Activated T-helper 2 cell treated with anti-CD3 and anti-CD28 coated beads, Interferon-gamma antibody, Interleukin-2, Interleukin-4, amounts not matched to agents 10 μg/mL and 5 μg/mL and 100 μg/mL, durations not matched to agents 14 hours and 24 hours and 36 hours (primary cell): Measurements from ENCODE around the gene CMSS1. TPM values are rescaled to one million over a fixed set of nuclear protein-coding genes. Genes with fewer than 3 reads are reported as not detected.

Experiments used
- DNase-seq: peaks from one replicate; pipeline ENCODE4 v3.0.0; 2021; ENCODE audit warnings: low spot score
- H3K27ac Mint-ChIP-seq: one replicate; pipeline ENCODE4 v1.8.0; 2021; ENCODE audit warnings: mixed read lengths
- H3K27me3 Mint-ChIP-seq: one replicate; pipeline ENCODE4 v1.8.0; 2021; ENCODE audit warnings: low read depth, mixed read lengths
- H3K36me3 Mint-ChIP-seq: one replicate; pipeline ENCODE4 v1.8.0; 2021; ENCODE audit warnings: low read depth, mixed read lengths
- H3K4me1 Mint-ChIP-seq: one replicate; pipeline ENCODE4 v1.8.0; 2021; ENCODE audit warnings: low read depth, mixed read lengths
- H3K4me3 Mint-ChIP-seq: one replicate; pipeline ENCODE4 v1.8.0; 2021; ENCODE audit warnings: low read depth, mild to moderate bottlenecking, moderate library complexity, mixed read lengths
- H3K9me3 Mint-ChIP-seq: one replicate; pipeline ENCODE4 v1.8.0; 2021; ENCODE audit warnings: mixed read lengths
- intact Hi-C: fragments of 100-400 bp; cut with micrococcal nuclease; formaldehyde crosslinking; loops from one replicate; pipeline ENCODE4 v1.15.1; 2023
- total RNA-seq: library from RNA; stranded (reverse); gene quantifications from 2 replicates; pipeline ENCODE4 v1.2.3, GENCODE V29; 2022

Gene CMSS1
- total RNA-seq, 1 donor from 2014 or later: 138 TPM

- no peak for DNase-seq
- H3K36me3 Mint-ChIP-seq: peaks cover 17% of the 10 kb centered on the region
- no peak overlapping the region for H3K4me3 Mint-ChIP-seq
- peaks cover 7% of the 10 kb centered on the region for H3K4me1 Mint-ChIP-seq
- H3K27ac Mint-ChIP-seq: no peak overlapping the region
- no peaks in the 10 kb centered on the region for H3K27me3 Mint-ChIP-seq
- H3K9me3 Mint-ChIP-seq: peaks cover 9% of the 10 kb centered on the region
- intact Hi-C loops: no loop called here
These were observed 202.1 kb downstream of the CMSS1 start for GRCh38 chr3:100019719-100020118.

GRCh38 chr3:100020876-100021644 is 203.4 kb downstream of the CMSS1 start:
- Mint-ChIP-seq H3K9me3 (no peaks in the 10 kb centered on the region), H3K4me1 (peaks cover 7% of the 10 kb centered on the region), H3K4me3 (no peak overlapping the region), H3K27me3 (no peaks in the 10 kb centered on the region), H3K27ac (no peak overlapping the region), H3K36me3 (peaks cover 11% of the 10 kb centered on the region)
- intact Hi-C loops: no loop called here
- DNase-seq: no peak

GRCh38 chr3:100022506-100022905 is 204.8 kb downstream of the CMSS1 start:
- Mint-ChIP-seq H3K4me3 (no peak overlapping the region), H3K9me3 (no peaks in the 10 kb centered on the region), H3K27ac (no peak overlapping the region), H3K27me3 (no peaks in the 10 kb centered on the region), H3K4me1 (peaks cover 7% of the 10 kb centered on the region), H3K36me3 (peaks cover 3% of the 10 kb centered on the region)
- intact Hi-C loops: no loop called here
- no peak for DNase-seq

GRCh38 chr3:100023150-100023549 is 205.5 kb downstream of the CMSS1 start:
- no peak for DNase-seq
- Mint-ChIP-seq H3K4me3 (no peak overlapping the region), H3K9me3 (no peaks in the 10 kb centered on the region), H3K27ac (no peak overlapping the region), H3K4me1 (peaks cover 7% of the 10 kb centered on the region), H3K27me3 (no peaks in the 10 kb centered on the region), H3K36me3 (peaks cover 3% of the 10 kb centered on the region)
- intact Hi-C loops: no loop called here

DNA sequence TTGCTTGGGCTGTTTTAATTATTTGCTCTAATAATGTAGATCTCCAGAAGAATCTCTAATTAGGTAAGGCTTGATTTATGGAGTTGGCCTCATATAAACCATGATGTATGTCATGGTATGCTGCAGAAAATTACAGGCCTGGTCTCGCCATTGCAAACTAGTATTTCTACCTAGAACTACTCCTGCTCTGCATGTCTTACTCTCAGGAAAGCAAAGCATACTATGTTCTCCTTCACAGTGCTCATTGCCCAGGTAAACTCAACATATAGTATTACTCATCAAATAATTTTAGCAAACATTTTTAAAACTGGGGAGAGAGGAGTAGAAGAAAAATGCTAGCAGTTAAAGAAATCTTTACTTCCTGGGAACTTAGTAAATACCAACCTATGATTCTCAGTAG is 205.9 kb downstream of the CMSS1 start:
- H3K27ac Mint-ChIP-seq: no peak overlapping the region
- intact Hi-C loops: no loop called here
- H3K27me3 Mint-ChIP-seq: no peaks in the 10 kb centered on the region
- no peak overlapping the region for H3K4me3 Mint-ChIP-seq
- no peaks in the 10 kb centered on the region for H3K9me3 Mint-ChIP-seq
- H3K36me3 Mint-ChIP-seq: peaks cover 3% of the 10 kb centered on the region
- peaks cover 6% of the 10 kb centered on the region for H3K4me1 Mint-ChIP-seq
- DNase-seq: no peak

DNA sequence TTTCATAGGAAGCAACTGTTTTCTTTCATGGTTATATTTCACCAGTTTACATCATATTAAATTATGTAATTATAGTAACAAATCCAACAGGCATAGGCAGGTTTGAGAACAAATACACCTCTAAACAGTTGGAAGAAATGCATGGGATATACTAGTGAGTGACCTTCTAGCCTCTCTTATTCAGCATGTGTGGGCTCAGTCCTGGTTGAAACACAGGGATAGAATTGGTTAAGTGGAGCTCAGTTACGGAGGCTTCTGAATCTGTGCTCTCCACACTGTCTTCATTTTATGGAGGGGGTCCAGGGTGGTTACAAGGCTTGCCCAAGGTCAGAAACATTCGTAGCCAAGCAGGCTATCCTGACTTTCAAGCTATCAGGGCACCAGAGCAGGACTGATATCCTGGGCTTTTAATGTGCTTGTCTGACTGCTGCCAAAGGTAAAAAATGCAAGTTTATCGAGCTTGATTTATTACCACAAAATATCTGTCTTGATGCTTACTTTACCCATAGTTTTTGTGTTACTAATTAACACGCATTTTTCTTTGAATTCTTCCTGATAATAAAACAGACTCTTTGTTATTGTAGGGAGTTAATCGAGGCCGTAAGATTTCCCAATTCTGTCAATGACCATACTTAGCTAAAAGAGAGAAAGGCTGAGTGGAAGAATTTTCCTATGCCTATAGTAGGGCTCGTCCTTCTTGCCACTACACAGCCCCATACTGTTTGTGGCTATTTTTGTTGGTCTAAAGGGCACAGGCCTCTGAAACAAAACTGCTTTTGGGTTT is 207.1 kb downstream of the CMSS1 start:
- intact Hi-C loops: loop anchor here (5.0 kb wide), 1 partner anchor 197 kb away; no protein-coding TSS in a partner anchor
- no peak overlapping the region for H3K4me3 Mint-ChIP-seq
- no peaks in the 10 kb centered on the region for H3K9me3 Mint-ChIP-seq
- H3K4me1 Mint-ChIP-seq: peaks cover 2% of the 10 kb centered on the region
- H3K36me3 Mint-ChIP-seq: peaks cover 3% of the 10 kb centered on the region
- no peak for DNase-seq
- H3K27me3 Mint-ChIP-seq: no peaks in the 10 kb centered on the region
- H3K27ac Mint-ChIP-seq: no peak overlapping the region

GRCh38 chr3:100027321-100027720 is 209.7 kb downstream of the CMSS1 start:
- H3K4me3 Mint-ChIP-seq: no peak overlapping the region
- H3K4me1 Mint-ChIP-seq: peaks cover 16% of the 10 kb centered on the region
- no peak for DNase-seq
- no peaks in the 10 kb centered on the region for H3K36me3 Mint-ChIP-seq
- H3K27ac Mint-ChIP-seq: no peak overlapping the region
- no peaks in the 10 kb centered on the region for H3K27me3 Mint-ChIP-seq
- no peaks in the 10 kb centered on the region for H3K9me3 Mint-ChIP-seq
- intact Hi-C loops: loop anchor here (5.0 kb wide), 1 partner anchor 200 kb away; no protein-coding TSS in a partner anchor

GRCh38 chr3:100029052-100029451 is 211.4 kb downstream of the CMSS1 start:
- no peak overlapping the region for H3K27ac Mint-ChIP-seq
- no peak overlapping the region for H3K4me3 Mint-ChIP-seq
- intact Hi-C loops: loop anchor here (2.0 to 5.0 kb wide), 2 partner anchors 156 to 202 kb away; no protein-coding TSS in a partner anchor
- no peaks in the 10 kb centered on the region for H3K36me3 Mint-ChIP-seq
- no peaks in the 10 kb centered on the region for H3K9me3 Mint-ChIP-seq
- no peaks in the 10 kb centered on the region for H3K27me3 Mint-ChIP-seq
- peaks cover 18% of the 10 kb centered on the region for H3K4me1 Mint-ChIP-seq
- no peak for DNase-seq

DNA sequence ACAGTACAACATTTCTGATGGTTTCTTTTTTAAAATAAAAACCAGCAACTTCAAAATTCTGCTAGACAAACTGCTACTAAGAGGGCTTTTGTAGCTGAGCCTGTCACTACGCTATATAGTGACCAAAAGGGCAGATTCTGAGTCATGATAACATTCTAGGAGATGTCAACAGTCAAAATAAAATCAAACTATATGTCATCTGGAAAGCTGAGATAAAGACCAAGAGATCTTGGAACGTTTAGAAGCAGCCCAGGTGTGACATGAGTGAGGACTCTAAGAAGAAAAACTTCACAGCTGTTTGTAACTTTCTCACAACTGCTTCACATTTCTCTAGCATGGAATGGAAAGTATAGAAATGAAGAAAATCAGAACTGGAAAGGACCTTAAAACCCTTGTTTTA is 212.0 kb downstream of the CMSS1 start:
- DNase-seq: no peak
- Mint-ChIP-seq H3K4me1 (peaks cover 18% of the 10 kb centered on the region), H3K4me3 (no peak overlapping the region), H3K27ac (no peak overlapping the region), H3K27me3 (no peaks in the 10 kb centered on the region), H3K9me3 (no peaks in the 10 kb centered on the region), H3K36me3 (no peaks in the 10 kb centered on the region)
- intact Hi-C loops: loop anchor here (2.0 to 5.0 kb wide), 3 partner anchors 59 to 202 kb away; no protein-coding TSS in a partner anchor

- intact Hi-C loops: loop anchor here (2.0 kb wide), 1 partner anchor 60 kb away; no protein-coding TSS in a partner anchor
- no peaks in the 10 kb centered on the region for H3K36me3 Mint-ChIP-seq
- H3K27ac Mint-ChIP-seq: no peak overlapping the region
- peaks cover 18% of the 10 kb centered on the region for H3K4me1 Mint-ChIP-seq
- H3K27me3 Mint-ChIP-seq: no peaks in the 10 kb centered on the region
- H3K4me3 Mint-ChIP-seq: no peak overlapping the region
- DNase-seq: no peak
- no peaks in the 10 kb centered on the region for H3K9me3 Mint-ChIP-seq
These were observed 212.7 kb downstream of the CMSS1 start for GRCh38 chr3:100030346-100030745.

DNA sequence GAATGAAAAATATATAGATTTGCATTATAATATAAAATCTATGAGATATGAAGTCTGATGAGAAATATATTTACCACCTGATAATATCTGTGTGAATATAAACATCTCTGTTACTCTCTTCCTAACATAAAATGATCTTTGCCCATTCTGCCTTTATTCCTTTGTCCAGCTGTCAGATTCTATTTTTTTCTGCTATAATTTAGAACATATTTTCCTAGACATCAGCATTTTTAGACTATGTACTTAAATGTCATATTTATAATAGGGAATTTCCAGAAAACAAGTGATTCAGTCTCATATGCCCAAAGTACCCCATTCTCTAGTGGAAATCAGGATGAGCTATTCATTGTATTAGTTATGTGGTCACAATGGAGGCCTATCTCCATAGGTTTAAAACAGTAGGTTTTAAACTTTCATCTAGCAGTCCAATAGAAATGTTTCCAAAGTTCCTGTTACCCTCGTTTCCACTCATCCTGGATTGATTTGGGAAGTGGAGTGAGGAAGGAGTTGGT is 213.3 kb downstream of the CMSS1 start:
- intact Hi-C loops: loop anchor here (2.0 kb wide), 1 partner anchor 60 kb away; no protein-coding TSS in a partner anchor
- DNase-seq: no peak
- H3K27ac Mint-ChIP-seq: peak overlapping the region; percentile 31
- peaks cover 18% of the 10 kb centered on the region for H3K4me1 Mint-ChIP-seq
- no peaks in the 10 kb centered on the region for H3K36me3 Mint-ChIP-seq
- H3K4me3 Mint-ChIP-seq: no peak overlapping the region
- H3K9me3 Mint-ChIP-seq: no peaks in the 10 kb centered on the region
- no peaks in the 10 kb centered on the region for H3K27me3 Mint-ChIP-seq

DNA sequence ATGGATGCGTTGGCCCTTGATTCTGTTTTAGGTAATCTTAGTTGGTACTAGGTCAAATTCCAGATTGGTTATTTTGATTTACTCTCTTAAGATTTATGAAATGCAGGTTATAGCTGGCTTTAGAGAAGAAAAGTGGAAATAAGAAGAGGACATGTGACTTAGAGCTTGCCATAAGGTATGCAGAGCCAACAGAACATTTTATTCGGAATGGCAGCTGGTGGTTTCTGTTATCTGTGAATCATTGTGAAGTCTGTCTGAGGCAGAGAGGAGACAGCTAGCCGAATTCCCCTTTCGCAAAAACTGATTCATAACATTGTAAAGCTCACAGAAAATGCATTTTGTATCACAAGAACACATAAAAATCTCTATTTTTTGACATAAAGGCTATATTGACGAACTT is 214.6 kb downstream of the CMSS1 start:
- intact Hi-C loops: no loop called here
- Mint-ChIP-seq H3K4me1 (peaks cover 18% of the 10 kb centered on the region), H3K36me3 (no peaks in the 10 kb centered on the region), H3K9me3 (no peaks in the 10 kb centered on the region), H3K27ac (no peak overlapping the region), H3K4me3 (no peak overlapping the region), H3K27me3 (no peaks in the 10 kb centered on the region)
- no peak for DNase-seq

- intact Hi-C loops: no loop called here
- no peaks in the 10 kb centered on the region for H3K36me3 Mint-ChIP-seq
- DNase-seq: no peak
- no peak overlapping the region for H3K4me3 Mint-ChIP-seq
- no peaks in the 10 kb centered on the region for H3K9me3 Mint-ChIP-seq
- no peak overlapping the region for H3K27ac Mint-ChIP-seq
- H3K27me3 Mint-ChIP-seq: no peaks in the 10 kb centered on the region
- peaks cover 18% of the 10 kb centered on the region for H3K4me1 Mint-ChIP-seq
These were observed 215.5 kb downstream of the CMSS1 start for GRCh38 chr3:100033184-100033583.
